COLO668 (cell line): Measurements from ENCODE around the gene CDH13.

Source experiments
- DNase-seq: peaks from one replicate; lab custom pipeline; 2025; ENCODE audit not compliant: unreplicated experiment; lab: John Stamatoyannopoulos, UW

CDH13 gene

GRCh38 chr16:83624429-83625120 is 997.8 kb downstream of the CDH13 start:
- peak; percentile 41 for DNase-seq

DNA sequence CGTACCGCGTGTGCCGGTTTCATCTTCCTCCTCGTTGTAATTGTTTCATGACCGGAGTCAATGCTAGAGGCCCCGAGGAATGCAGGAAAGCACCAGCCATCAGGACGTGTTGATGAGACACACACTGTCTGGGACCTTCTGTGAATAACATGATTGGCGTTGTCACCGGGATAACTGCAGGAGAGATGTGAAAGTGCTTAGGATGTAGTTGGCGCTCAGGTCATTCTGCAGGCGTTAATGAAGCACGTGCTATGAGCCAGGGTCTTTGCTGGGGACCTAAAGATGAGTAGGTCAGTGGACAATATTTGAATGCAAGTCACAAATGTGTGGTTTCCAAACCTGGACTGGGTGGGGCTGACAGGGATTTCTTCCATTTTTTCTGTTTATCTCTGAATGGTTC is 999.4 kb downstream of the CDH13 start:
- DNase-seq = no peak

DNA sequence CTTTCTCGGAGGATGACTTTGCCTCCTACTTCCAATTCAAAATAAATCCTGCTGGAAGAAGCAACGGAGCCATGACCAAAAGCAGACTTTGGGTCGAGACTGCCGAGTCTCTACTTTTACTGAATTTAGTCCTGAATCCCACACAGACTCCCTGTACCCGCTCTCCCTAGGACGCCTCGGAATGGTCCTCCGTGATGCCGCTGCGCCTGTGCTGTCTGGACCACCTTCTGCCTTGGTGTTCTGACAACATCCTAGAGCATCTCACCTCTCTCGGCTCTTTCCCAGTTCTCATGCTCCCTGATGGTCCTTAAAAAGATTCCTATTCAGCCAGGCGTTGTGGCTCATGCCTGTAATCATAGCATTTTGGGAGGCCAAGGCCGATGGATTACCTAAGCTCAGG is 999.9 kb downstream of the CDH13 start:
- DNase-seq = no peak

DNA sequence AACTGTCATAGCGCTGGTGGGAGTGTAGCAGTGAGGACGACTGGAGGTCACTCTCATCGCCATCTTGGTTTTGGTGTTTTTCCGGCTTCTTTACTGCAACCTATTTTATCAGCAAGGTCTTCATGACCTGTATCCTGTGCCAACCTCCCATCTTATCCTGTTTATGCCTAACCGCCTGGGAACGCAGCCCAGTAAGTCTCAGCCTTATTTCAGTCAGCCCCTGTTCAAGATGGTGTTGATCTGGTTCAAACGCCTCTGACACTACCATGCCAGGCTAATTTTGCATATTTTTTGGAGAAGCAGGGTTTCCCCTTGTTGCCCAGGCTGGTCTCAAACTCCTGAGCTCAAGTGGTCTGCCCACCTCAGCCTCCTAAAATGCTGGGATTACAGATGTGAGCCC is 1001.2 kb downstream of the CDH13 start:
- no peak for DNase-seq

- DNase-seq = no peak
These were observed 1002.7 kb downstream of the CDH13 start for GRCh38 chr16:83629426-83629825.

GRCh38 chr16:83629836-83630235 is 1003.1 kb downstream of the CDH13 start:
- no peak for DNase-seq

- DNase-seq = no peak
These were observed 1004.2 kb downstream of the CDH13 start for GRCh38 chr16:83630979-83631378.

- DNase-seq = no peak
These were observed 1006.5 kb downstream of the CDH13 start for GRCh38 chr16:83633286-83633685.

DNA sequence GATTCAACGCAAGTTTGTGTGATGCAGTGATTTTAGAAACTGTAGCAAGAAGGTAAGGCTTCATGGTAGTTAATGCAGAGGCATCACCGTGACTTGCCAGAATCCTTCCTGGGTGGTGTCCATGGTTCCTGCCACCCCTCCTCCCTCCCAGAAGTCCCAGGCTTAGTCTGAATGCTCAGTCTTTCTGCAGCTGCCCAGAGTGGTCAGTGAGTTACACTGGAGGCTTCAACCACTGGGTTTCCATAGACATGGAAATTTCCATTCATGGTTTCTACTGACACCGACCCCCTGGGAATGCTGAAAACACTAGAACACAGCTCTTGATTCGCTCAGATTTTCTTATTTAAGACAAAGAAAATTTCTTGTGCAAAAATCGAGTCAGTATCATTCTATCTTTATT is 1021.6 kb downstream of the CDH13 start:
- DNase-seq = no peak

DNA sequence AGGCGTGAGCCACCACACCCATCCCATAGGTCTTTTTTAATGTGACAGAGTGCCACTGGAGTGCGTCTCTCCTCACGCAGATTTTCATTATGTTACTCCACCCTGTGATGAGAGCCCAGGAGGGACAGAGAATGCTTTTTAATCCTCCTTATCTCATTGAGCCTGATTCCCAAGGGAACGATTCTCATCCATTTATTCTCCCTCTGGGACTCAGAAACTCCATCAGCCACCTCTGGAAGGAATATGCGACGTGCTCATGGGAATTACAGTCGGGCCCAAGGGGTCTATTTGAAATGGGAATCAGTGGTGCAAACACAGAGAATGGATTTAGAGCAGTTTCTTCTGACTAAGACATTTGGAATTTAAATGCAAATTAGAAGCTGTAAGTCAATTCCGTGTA is 1025.1 kb downstream of the CDH13 start:
- DNase-seq = no peak

- no peak for DNase-seq
These were observed 1026.2 kb downstream of the CDH13 start for GRCh38 chr16:83652943-83653342.

GRCh38 chr16:83653785-83654184 is 1027.0 kb downstream of the CDH13 start:
- DNase-seq = no peak

- no peak for DNase-seq
These were observed 1033.5 kb downstream of the CDH13 start for GRCh38 chr16:83660282-83660681.

DNA sequence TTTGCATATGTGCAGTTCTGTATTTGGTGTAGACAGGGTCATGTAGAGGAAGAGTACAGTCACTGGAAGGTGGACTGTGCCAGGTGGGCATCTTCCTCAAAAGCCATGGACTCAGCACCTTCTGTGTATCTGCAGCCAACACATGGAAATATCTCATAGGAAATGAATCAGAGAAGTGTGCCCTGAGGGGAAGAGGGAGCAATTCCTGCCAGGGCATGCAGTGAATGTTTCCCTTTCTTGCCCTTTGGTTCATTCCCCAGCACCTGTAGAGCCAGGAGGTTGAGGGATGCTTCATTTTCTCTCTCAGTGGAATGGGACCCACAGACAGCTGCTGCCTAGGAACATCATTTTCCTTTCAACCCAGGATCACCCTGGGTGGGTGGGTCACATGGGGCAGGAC is 1034.9 kb downstream of the CDH13 start:
- no peak for DNase-seq

GRCh38 chr16:83666449-83666848 is 1039.7 kb downstream of the CDH13 start:
- peak; percentile 75 for DNase-seq

- no peak for DNase-seq
These were observed 1042.7 kb downstream of the CDH13 start for GRCh38 chr16:83669456-83669855.

- DNase-seq = no peak
These were observed 1048.3 kb downstream of the CDH13 start for GRCh38 chr16:83674931-83675535.

DNA sequence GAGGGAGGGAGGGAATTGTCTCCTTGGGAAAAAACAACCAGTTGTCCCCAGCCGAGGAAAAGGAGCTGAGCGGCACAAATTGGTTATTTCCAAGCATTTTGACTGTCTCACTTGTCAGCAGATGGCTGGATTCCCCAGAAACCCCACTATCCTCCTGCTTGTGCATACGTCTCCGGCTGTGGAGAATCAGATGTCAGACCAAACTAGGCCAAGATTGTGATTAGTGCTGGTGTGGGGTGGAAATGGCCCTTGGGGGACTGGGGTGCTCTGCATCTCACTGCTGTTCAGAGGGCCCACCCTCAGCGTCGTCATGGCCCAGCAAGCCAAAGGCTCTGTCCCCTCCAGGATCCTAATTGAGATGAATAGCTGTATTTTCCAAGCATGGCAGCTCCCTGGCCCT is 1049.3 kb downstream of the CDH13 start:
- DNase-seq = no peak

DNA sequence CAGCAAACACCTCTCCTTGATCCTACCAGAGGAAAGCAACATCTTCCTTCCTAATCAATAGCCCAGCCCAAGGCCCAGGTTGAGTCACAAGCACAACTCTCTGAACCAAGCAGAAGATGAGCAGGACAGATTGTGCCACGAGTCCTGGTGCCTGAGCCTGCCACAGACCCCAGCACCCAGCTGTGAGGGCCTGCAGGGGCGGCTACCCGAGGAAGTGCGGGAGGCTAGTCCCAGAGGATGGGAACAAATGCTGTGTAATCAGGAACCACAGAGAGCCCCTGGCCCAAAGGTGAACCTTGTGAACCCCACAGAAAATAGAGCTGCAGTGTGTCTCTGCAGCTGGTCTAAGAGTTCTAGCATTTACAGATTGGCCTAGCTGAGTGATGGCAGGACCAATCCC is 1054.2 kb downstream of the CDH13 start:
- no peak for DNase-seq

GRCh38 chr16:83681381-83681956 is 1054.7 kb downstream of the CDH13 start:
- DNase-seq = no peak

GRCh38 chr16:83682116-83682867 is 1055.5 kb downstream of the CDH13 start:
- no peak for DNase-seq

DNA sequence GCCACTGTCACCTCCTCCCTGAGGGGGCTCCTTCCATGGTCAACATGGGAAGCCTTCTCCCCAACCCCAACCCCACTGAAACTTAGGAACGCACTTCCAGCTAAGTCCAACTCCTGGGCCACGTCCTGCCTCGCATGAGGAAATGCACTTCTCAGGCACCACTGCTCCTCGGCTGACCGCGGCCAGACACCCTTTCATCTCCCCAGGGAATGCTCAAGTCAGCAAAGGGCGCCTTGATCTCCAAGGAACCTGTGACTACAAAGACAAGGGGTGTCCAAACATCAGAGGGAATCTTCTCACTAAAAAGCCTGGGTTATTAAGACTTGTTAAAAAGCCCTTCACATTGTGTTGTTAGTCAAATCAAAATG is 1056.1 kb downstream of the CDH13 start:
- DNase-seq = no peak
